C4-2B (cell line): ENCODE data around the gene ARHGAP1.

Experiments
- CTCF ChIP-seq: fragments of 450-650 bp; conservative IDR thresholded peaks from 2 replicates; pipeline ENCODE4 v1.5.1; 2017; ENCODE audit warnings: mild to moderate bottlenecking
- ZFX ChIP-seq: fragments of 450-650 bp; IDR thresholded peaks from 2 replicates; pipeline ENCODE4 v1.6.1; 2017

GRCh38 chr11:46642627-46643335, 57.6 kb downstream of the ARHGAP1 start:
- no peak for TF ChIP-seq CTCF
- no peak for TF ChIP-seq ZFX
